Fibroblast of skin of right biceps (primary cell): ENCODE data around the gene RASSF8.
"Not testable (repeated sequence)": the region's sequence is repeated elsewhere in the genome, so short reads cannot be mapped to it uniquely, and the experiment has no call there.

Source experiments
- DNase-seq: peaks from one replicate; pipeline ENCODE4 v3.0.0-alpha.2; 2013

The RASSF8 gene

GRCh38 chr12:26030371-26030770 lies 71.9 kb downstream of the RASSF8 start:
- DNase-seq: no peak

- no peak for DNase-seq
These were observed 72.8 kb downstream of the RASSF8 start for GRCh38 chr12:26031318-26031717.

DNA sequence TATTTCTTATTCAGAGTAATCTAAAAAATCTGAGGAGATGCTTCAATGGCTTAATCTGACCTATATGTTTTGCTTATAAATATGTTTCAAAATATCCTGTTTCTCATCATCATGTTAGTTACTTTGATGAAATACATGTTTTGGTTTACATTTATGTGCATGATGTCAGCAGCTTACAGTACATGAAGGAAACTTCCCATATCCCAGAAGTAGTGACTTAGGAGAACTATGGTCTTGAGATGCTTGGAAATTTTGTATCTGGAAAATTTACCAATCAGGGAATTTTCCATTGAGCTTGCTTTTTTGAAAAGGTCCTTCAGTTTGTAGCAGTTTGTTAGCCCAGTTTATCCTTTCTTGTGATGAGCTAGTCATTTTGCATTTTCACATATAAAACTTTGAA lies 73.3 kb downstream of the RASSF8 start:
- DNase-seq: no peak

DNA sequence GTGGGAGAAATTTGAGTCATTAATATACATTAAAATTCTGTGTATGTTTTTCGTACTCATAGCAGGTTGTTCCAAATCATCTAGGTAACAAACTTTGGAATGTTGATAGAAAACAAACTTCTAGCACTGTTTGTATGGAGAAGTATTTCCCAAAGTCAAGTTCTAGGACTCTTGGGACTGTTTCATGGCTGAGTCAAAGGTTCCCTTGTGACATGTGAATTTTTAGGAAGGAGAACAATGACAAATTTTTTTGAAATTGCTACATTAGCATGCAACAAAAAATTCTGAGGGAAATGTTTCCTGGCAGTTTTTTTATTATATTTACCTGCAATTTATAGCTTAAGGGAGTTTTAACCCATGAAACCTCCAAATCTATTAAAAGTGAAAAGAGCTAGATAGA lies 73.8 kb downstream of the RASSF8 start:
- no peak for DNase-seq

DNA sequence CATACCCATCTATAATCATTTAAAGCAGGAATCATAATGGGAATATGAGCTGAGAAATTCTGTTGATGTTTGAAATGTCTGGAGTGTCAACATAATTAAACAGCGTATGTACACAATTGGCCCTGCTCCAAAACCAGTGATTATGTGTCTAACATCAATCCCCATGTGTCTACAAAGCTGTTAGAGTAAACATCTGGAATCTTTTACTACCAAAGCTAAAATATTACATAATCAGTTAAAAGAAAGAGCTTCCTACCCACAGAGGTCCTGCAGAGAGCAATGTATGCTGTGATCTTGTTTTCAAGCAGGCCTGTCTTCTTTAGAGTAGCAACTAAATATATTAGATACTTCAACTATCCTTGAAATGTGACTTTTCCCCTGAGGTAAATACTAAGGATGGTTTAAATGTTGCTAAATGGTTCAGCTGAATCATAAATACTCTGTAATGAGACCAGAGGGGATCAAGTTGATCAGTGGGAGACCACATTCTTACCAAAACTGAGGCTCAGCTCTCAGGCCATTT lies 74.3 kb downstream of the RASSF8 start:
- peak; percentile 82 for DNase-seq

DNA sequence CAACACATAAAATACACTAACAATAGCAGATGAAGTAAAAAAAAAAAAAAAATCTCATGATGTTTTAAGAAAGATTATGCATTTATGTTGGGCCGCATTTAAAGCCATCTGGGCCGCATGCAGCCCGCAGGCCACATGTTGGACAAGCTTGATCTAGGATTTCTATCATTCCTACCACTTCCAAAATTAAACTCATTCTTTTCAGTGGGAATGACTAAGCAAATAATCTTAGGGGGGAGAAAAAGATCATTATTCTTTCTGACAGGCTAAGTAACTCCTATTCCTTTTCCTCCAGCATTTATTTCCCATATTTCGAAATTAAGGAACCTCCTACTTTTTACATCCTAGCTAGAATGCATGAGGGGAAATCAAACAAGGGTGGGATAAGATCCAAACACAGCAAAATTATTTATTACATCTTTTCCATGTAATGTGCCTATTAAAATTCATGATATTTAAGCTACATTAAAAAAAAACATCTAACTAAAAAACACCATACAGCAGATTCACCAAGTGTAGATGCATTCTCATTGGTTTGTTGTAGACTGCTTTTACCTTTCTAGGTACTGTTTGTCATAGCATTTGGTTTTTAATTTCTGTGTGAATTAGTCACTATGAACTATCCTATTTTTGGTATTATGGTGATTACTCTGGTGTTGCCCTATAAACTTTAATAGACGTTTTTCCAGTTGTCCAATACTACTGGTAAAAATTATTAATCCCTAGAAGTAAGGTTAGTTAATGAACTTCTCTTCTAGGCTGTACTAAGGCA lies 76.1 kb downstream of the RASSF8 start:
- DNase-seq: peak; percentile 79

- DNase-seq: no peak
These were observed 78.4 kb downstream of the RASSF8 start for GRCh38 chr12:26036877-26037276.

GRCh38 chr12:26037615-26038220 lies 79.2 kb downstream of the RASSF8 start:
- no peak for DNase-seq

- DNase-seq: no peak
These were observed 84.2 kb downstream of the RASSF8 start for GRCh38 chr12:26042645-26043044.

DNA sequence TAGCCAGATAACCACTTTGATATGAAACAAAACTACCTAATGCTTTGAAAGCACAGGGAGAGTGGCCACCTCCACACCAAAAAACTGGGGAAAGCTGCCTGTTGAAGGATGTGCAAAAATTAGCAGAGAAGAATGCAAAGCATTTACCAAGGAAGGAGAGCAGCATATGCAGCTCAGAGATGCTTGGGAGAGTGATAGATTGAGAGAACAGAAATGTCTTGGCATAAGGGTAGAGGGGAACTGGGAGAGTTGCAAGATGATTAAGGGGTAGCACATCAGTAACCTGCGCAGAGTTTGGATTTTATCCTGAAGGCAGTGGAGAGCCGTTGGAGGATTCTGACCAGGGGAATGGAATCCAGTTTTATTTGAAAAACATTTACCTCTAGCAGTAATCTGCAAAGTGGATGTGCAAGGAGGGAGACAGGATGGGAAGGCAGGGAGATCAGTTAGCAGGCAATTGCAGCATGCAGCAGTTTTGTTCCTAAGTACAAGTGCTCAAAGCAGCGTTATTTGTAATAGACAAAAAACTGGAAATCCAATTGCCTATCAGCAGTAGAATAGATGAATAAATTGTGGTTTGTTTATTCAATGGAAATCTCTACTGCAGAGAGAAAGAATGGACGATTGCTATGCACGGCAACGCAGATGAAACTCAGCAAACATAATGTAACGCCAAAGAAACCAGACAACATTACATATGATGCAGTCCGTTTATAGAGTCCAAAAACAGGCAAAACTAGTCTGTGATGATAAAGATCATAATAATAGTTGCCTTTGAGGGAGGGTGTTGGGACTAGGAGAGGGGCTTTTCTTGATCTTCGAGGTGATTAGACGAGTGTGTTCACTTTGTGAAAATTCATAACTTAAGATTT lies 84.9 kb downstream of the RASSF8 start:
- no peak for DNase-seq

DNA sequence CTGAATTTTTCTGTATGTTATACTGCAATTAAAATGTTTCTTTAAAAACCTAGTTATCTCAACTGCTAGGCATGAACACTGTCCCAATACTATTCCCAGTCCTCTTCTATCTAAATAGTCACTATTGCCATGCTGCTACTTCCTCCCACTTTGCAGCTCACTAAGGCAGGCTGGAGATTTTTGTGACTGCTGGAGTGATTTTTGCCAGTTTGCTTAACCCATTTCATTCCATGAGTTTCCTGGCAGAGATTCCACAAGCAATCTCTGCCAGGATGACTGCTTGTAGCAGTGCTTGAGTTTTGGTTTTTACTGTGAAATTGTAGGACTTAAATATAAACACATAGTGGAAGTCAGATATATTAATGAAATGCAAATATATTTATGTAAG lies 85.5 kb downstream of the RASSF8 start:
- peak; percentile 33 for DNase-seq

DNA sequence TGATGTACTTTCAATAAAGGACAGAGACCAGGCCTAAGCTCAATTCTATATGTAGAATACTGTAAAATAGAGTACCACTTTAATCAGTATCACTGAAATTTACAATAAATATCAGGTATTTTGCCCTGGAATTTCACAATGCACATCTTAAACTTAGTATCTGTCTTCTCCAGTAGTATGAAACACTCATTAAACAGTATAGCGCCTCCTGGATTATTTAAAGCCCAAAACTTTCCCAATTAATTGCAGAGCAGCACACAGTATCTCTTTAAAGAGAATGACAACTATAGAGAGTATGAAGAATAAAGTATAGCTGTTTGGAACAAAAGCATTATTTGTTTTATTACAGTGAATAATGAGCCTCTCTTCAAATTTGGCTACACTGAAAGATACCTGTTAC lies 86.1 kb downstream of the RASSF8 start:
- no peak for DNase-seq

- no peak for DNase-seq
These were observed 87.7 kb downstream of the RASSF8 start for GRCh38 chr12:26046203-26046602.

GRCh38 chr12:26046906-26047305 lies 88.4 kb downstream of the RASSF8 start:
- no peak for DNase-seq

- DNase-seq: no peak
These were observed 89.1 kb downstream of the RASSF8 start for GRCh38 chr12:26047401-26048226.

GRCh38 chr12:26052652-26053051 lies 94.2 kb downstream of the RASSF8 start:
- no peak for DNase-seq

DNA sequence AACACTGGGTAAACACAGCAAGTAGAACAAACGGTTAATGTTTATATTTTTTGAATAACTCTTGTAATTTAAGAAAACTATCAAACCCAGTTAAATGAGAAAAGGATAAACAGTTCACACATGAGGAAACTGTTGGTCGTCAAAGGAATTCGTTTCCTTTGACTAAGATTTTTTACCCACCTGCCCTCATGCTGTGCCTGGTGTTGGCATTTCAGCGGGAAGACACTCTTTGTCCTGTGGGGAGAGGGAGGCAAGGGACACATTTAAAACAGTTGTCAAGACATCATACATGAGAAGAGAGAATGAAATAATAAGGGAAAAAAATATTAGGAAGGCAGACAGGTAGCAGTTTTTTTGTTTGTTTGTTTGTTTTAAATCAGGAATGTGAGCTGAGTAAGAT lies 95.9 kb downstream of the RASSF8 start:
- no peak for DNase-seq

- DNase-seq: no peak
These were observed 96.6 kb downstream of the RASSF8 start for GRCh38 chr12:26055087-26055486.

DNA sequence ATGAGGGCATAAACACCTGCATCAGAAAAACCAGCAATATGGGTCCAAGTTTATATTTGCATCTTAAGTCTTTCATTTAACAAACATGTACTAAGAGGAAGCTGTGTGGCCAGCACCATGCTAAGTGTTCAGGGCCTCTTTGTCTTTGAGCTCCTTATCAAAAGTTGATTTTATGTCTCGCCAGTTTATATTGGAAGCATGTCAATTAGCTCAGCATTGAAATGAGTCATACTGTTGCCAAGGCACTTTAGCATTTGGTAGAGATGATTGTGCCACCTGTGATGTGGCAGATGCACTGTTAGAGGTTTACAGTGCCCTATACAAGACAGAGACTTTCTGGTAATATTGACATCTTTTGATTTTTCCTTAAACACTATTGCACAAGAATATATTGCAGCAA lies 97.9 kb downstream of the RASSF8 start:
- DNase-seq: peak; percentile 44

- not testable (repeated sequence) for DNase-seq
These were observed 98.8 kb downstream of the RASSF8 start for GRCh38 chr12:26057271-26057670.

DNA sequence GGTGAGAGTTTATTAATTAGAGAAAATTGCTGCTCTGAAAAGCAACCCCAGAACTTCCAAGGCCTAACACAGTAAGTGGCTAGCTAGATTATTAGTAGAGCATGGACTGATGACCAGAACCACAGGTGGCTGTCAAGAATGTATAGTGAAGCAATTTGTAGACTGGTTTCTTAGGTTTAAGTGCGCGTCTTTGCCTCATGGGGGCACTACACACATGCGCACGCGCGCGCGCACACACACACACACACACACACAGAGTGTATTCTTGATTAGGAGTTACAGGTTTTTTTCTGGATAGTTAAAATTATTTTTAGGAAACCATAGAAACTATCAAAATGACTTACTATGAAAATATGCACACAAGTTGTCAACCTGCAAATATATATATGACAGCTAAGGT lies 99.8 kb downstream of the RASSF8 start:
- no peak for DNase-seq

DNA sequence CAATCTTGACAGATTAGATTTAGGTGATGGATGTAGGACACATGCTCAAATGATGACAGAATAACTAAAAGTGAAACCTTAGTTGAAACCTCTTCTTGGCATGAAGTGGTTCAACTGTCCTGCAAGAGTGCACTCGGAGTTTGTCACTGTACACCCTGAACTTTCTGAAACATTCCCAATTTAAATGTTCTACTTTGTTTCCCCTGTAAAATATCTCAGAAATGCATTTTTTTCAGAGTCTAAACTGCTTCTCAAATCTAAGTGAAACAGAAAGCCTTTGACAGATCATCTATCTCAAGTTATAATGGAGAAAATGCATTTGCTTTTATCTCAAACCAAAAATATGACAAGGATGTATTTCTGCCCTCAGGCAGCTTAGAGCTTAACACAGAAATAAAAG lies 100.3 kb downstream of the RASSF8 start:
- DNase-seq: peak; percentile 27

GRCh38 chr12:26062006-26062405 lies 103.5 kb downstream of the RASSF8 start:
- DNase-seq: no peak
